ENCODE measurements around the gene MS4A4E. TPM values are rescaled to one million over a fixed set of nuclear protein-coding genes. Genes with fewer than 3 reads are reported as not detected.
"Not testable (repeated sequence)": the region's sequence is repeated elsewhere in the genome, so short reads cannot be mapped to it uniquely, and the experiment has no call there.

MS4A4E gene
- polyA plus RNA-seq (2013, experiment 1 of 2) = not detected
- polyA plus RNA-seq (2013, experiment 2 of 2) = not detected

DNA sequence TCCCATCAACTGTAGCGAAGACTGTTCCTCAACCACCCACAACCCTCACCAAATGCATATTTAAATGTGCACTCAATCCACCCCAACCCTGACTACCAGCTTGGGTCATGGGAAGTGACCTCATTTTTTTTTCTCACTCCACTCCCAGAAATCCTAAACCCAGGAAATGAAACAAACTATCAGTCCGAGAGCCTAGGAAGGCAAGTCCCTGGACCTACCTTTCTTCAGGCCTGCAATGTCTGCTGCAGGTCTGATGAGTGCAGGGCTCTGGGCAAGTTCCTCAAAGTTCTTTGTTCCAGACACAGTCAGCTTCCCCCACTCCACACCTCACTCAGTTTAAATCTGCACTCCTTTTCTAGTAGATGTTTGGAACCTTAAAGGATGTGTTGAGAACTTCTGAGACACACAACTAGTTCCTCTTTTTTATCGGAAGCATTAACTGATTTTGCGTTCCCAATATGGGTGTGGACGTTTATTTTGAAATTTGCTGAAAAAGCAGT lies at the start of gene MS4A4E:
Gene MS4A4E (minus strand): TSS at position 398 of the 500 bp plus-strand sequence. CDS start 13,082 bp downstream, outside the sequence.
- H3K4me2 ChIP-seq (ENCODE audit: low read length, poor library complexity, severe bottlenecking) = no peak within 1 kb of the TSS
- H3K4me3 ChIP-seq (ENCODE audit: insufficient read depth in 1 of 2, low read depth in 1 of 2, low read length in 2 of 2) = no peak within 1 kb of the TSS
- no peak within 1 kb of the TSS for H3K18ac ChIP-seq (ENCODE audit: low read depth in 1 of 2, low read length in 2 of 2)
- H3K23ac ChIP-seq (ENCODE audit: low read length in 2 of 2) = no peak within 1 kb of the TSS
- no peak within 1 kb of the TSS for H2BK15ac ChIP-seq (ENCODE audit: low read depth, poor library complexity, severe bottlenecking)
- no peaks in the 10 kb centered on the region for H3K36me3 ChIP-seq (ENCODE audit: control insufficient read depth in 1 of 2, insufficient read depth in 2 of 2, low read depth in 1 of 2, low read length in 2 of 2)
- H2AK5ac ChIP-seq (ENCODE audit: low read length, severe bottlenecking) = no peak within 1 kb of the TSS
- H2BK5ac ChIP-seq (ENCODE audit: low read depth, low read length, poor library complexity, severe bottlenecking) = no peak within 1 kb of the TSS
- H3K27me3 ChIP-seq (ENCODE audit: control insufficient read depth in 1 of 2, insufficient read depth in 1 of 2, low read length in 2 of 2) = peaks cover 0 to 7% of the 10 kb centered on the region in 2 experiments
- no peak within 1 kb of the TSS for H4K8ac ChIP-seq (ENCODE audit: low read length)
- H3K14ac ChIP-seq (ENCODE audit: low read length in 2 of 2) = no peak within 1 kb of the TSS
- WGBS = 88% methylated on average over 5 of the region's 5 CpGs
- H3K9me3 ChIP-seq (ENCODE audit: control insufficient read depth, low read length) = no peaks in the 10 kb centered on the region
- H4K91ac ChIP-seq (ENCODE audit: low read length) = no peak within 1 kb of the TSS
- no peak within 1 kb of the TSS for H2AFZ ChIP-seq (ENCODE audit: low read depth, low read length)
- no peaks in the 10 kb centered on the region for H3K79me1 ChIP-seq (replicated peaks; ENCODE audit: low read length, poor library complexity, severe bottlenecking)
- H3K4ac ChIP-seq (ENCODE audit: low read depth in 1 of 2, low read length in 2 of 2) = no peak within 1 kb of the TSS
- no peak within 1 kb of the TSS for H2BK120ac ChIP-seq (ENCODE audit: low read depth, low read length)
- H3K4me1 ChIP-seq (ENCODE audit: control insufficient read depth, insufficient read depth, low read depth, low read length) = no peaks in the 10 kb centered on the region
- no peak within 1 kb of the TSS for H3K27ac ChIP-seq (ENCODE audit: low read length, poor library complexity, severe bottlenecking)
- DNase-seq = no peak
- H3K9ac ChIP-seq (ENCODE audit: low read length) = no peak within 1 kb of the TSS
- no peak within 1 kb of the TSS for H2BK12ac ChIP-seq (ENCODE audit: low read length in 2 of 2)

DNA sequence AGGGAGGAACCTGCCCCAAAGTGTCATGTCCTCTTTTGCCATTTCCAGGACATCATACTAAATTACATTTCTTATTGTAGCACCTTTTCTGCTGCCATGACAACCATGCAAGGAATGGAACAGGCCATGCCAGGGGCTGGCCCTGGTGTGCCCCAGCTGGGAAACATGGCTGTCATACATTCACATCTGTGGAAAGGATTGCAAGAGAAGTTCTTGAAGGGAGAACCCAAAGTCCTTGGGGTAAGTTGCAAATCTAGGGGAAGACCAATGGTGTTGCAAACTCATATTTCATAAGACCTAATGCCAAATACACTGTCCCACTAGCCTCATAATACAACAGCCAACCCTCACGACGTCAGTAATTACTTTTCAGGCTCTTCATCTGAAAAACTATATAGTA lies 49.2 kb upstream of the MS4A4E start:
- Histone ChIP-seq H3K4ac (ENCODE audit: low read depth in 1 of 2, low read length in 2 of 2) (no peak overlapping the region), H2BK120ac (ENCODE audit: low read depth, low read length) (no peak overlapping the region), H3K14ac (ENCODE audit: low read length in 2 of 2) (no peak overlapping the region), H2AFZ (ENCODE audit: low read depth, low read length) (no peak overlapping the region), H3K27ac (ENCODE audit: low read length, poor library complexity, severe bottlenecking) (no peak overlapping the region), H3K27me3 (ENCODE audit: control insufficient read depth in 1 of 2, insufficient read depth in 1 of 2, low read length in 2 of 2) (no peaks in the 10 kb centered on the region), H4K91ac (ENCODE audit: low read length) (no peak overlapping the region), H3K9me3 (ENCODE audit: control insufficient read depth, low read length) (peaks cover 8% of the 10 kb centered on the region), H3K79me1 (replicated peaks; ENCODE audit: low read length, poor library complexity, severe bottlenecking) (no peaks in the 10 kb centered on the region), H3K23ac (ENCODE audit: low read length in 2 of 2) (no peak overlapping the region), H2BK15ac (ENCODE audit: low read depth, poor library complexity, severe bottlenecking) (no peak overlapping the region), H3K18ac (ENCODE audit: low read depth in 1 of 2, low read length in 2 of 2) (no peak overlapping the region), H4K8ac (ENCODE audit: low read length) (no peak overlapping the region), H3K4me1 (ENCODE audit: control insufficient read depth, insufficient read depth, low read depth, low read length) (no peaks in the 10 kb centered on the region), H3K36me3 (ENCODE audit: control insufficient read depth in 1 of 2, insufficient read depth in 2 of 2, low read depth in 1 of 2, low read length in 2 of 2) (no peaks in the 10 kb centered on the region), H3K4me3 (ENCODE audit: insufficient read depth in 1 of 2, low read depth in 1 of 2, low read length in 2 of 2) (no peak overlapping the region), H2BK12ac (ENCODE audit: low read length in 2 of 2) (no peak overlapping the region), H2AK5ac (ENCODE audit: low read length, severe bottlenecking) (no peak overlapping the region), H3K4me2 (ENCODE audit: low read length, poor library complexity, severe bottlenecking) (no peak overlapping the region), H2BK5ac (ENCODE audit: low read depth, low read length, poor library complexity, severe bottlenecking) (no peak overlapping the region), H3K9ac (ENCODE audit: low read length) (no peak overlapping the region)
- no peak for DNase-seq
- WGBS = 83% methylated on average over 1 of the region's 2 CpGs

DNA sequence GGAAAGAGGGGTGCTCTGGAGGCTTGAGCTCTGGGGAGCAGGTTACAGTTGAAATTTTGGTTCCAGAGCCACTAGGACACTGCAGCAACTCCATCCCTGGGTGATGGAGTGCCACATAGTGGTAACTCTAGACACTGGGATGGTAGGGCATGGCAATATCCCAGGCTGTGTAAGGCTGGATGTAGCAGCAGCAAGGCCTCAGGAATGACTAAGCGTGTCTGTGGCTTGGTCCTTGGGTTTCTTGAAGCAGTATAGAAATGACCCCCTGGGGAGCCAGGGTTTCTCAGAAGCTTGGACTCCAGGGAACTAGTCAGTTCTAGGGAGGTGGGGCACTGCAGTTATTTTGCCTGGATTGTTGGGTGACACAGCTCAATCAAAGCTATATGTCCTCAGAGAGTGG lies 45.6 kb upstream of the MS4A4E start:
- Histone ChIP-seq H3K4me2 (ENCODE audit: low read length, poor library complexity, severe bottlenecking) (no peak overlapping the region), H3K9ac (ENCODE audit: low read length) (no peak overlapping the region), H3K14ac (ENCODE audit: low read length in 2 of 2) (no peak overlapping the region), H2BK12ac (ENCODE audit: low read length in 2 of 2) (no peak overlapping the region), H3K79me1 (replicated peaks; ENCODE audit: low read length, poor library complexity, severe bottlenecking) (no peaks in the 10 kb centered on the region), H2BK15ac (ENCODE audit: low read depth, poor library complexity, severe bottlenecking) (no peak overlapping the region), H3K27me3 (ENCODE audit: control insufficient read depth in 1 of 2, insufficient read depth in 1 of 2, low read length in 2 of 2) (no peaks in the 10 kb centered on the region), H3K36me3 (ENCODE audit: control insufficient read depth in 1 of 2, insufficient read depth in 2 of 2, low read depth in 1 of 2, low read length in 2 of 2) (no peaks in the 10 kb centered on the region), H3K18ac (ENCODE audit: low read depth in 1 of 2, low read length in 2 of 2) (no peak overlapping the region), H2BK5ac (ENCODE audit: low read depth, low read length, poor library complexity, severe bottlenecking) (no peak overlapping the region), H2AFZ (ENCODE audit: low read depth, low read length) (no peak overlapping the region), H4K8ac (ENCODE audit: low read length) (no peak overlapping the region), H3K4ac (ENCODE audit: low read depth in 1 of 2, low read length in 2 of 2) (no peak overlapping the region), H3K9me3 (ENCODE audit: control insufficient read depth, low read length) (peaks cover 8% of the 10 kb centered on the region), H3K4me1 (ENCODE audit: control insufficient read depth, insufficient read depth, low read depth, low read length) (no peaks in the 10 kb centered on the region), H2AK5ac (ENCODE audit: low read length, severe bottlenecking) (no peak overlapping the region), H3K4me3 (ENCODE audit: insufficient read depth in 1 of 2, low read depth in 1 of 2, low read length in 2 of 2) (no peak overlapping the region), H3K27ac (ENCODE audit: low read length, poor library complexity, severe bottlenecking) (no peak overlapping the region), H2BK120ac (ENCODE audit: low read depth, low read length) (no peak overlapping the region), H3K23ac (ENCODE audit: low read length in 2 of 2) (no peak overlapping the region), H4K91ac (ENCODE audit: low read length) (no peak overlapping the region)
- no peak for DNase-seq
- WGBS = 94% methylated on average over 1 of the region's 1 CpG

DNA sequence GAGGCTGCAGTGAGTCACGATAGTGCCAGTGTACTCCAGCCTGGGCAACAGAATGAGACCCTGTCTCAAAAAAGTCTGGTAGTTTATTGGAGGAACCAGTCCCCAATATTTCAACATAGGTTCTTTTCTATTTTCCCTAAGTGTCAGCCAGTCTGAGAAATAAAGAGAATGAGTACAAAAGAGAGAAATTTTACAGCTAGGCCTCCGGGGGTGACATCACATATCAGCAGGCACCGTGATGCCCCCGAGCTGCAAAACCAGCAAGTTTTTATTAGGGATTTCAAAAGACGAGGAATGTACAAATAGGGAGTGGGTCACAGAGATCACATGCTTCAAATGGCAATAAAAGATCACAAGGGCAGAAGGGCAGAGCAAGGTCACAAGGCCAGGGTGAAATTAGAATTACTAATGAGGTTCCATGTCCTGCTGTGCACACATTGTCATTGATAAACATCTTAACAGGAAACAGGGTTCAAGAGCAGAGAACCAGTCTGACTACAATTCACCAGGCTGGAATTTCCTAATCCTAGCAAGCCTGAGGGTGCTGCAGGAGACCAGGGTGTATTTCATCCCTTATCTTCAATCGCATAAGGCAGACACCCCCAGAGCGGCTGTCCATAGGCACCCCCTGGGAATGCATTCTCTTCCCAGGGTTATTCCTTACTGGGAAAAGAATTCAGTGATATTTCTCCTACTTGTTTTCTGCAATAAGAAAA lies 42.6 kb upstream of the MS4A4E start:
- H3K18ac ChIP-seq (ENCODE audit: low read depth in 1 of 2, low read length in 2 of 2); H2BK5ac ChIP-seq (ENCODE audit: low read depth, low read length, poor library complexity, severe bottlenecking); H2AK5ac ChIP-seq (ENCODE audit: low read length, severe bottlenecking); H3K9ac ChIP-seq (ENCODE audit: low read length); H2BK15ac ChIP-seq (ENCODE audit: low read depth, poor library complexity, severe bottlenecking); H4K8ac ChIP-seq (ENCODE audit: low read length); H2AFZ ChIP-seq (ENCODE audit: low read depth, low read length); H3K4ac ChIP-seq (ENCODE audit: low read depth in 1 of 2, low read length in 2 of 2); H3K36me3 ChIP-seq (ENCODE audit: control insufficient read depth in 1 of 2, insufficient read depth in 2 of 2, low read depth in 1 of 2, low read length in 2 of 2); H4K91ac ChIP-seq (ENCODE audit: low read length); H3K4me1 ChIP-seq (ENCODE audit: control insufficient read depth, insufficient read depth, low read depth, low read length); H3K27me3 ChIP-seq (ENCODE audit: control insufficient read depth in 1 of 2, insufficient read depth in 1 of 2, low read length in 2 of 2); H3K27ac ChIP-seq (ENCODE audit: low read length, poor library complexity, severe bottlenecking); DNase-seq; H3K9me3 ChIP-seq (ENCODE audit: control insufficient read depth, low read length); H3K14ac ChIP-seq (ENCODE audit: low read length in 2 of 2); H2BK120ac ChIP-seq (ENCODE audit: low read depth, low read length); H3K4me3 ChIP-seq (ENCODE audit: insufficient read depth in 1 of 2, low read depth in 1 of 2, low read length in 2 of 2); H3K4me2 ChIP-seq (ENCODE audit: low read length, poor library complexity, severe bottlenecking); H3K79me1 ChIP-seq (replicated peaks; ENCODE audit: low read length, poor library complexity, severe bottlenecking); H3K23ac ChIP-seq (ENCODE audit: low read length in 2 of 2); H2BK12ac ChIP-seq (ENCODE audit: low read length in 2 of 2): not testable (repeated sequence)
- 28% methylated on average over 7 of the region's 7 CpGs for WGBS
